Activated CD8-positive, alpha-beta memory T cell treated with anti-CD3 and anti-CD28 coated beads for 48 hours (primary cell): Measurements from ENCODE around the gene CATSPER3.

Experiments
- DNase-seq, 3 experiments: peaks; one replicate each; pipeline ENCODE4 v3.0.0-alpha.2; 2020; ENCODE audit warnings: low read depth in 2 of 3, low spot score in 2 of 3

Gene CATSPER3

GRCh38 chr5:134967607-134968006 is at the start of gene CATSPER3:
TSS of gene CATSPER3 (plus strand) at chr5:134967907. CDS start at chr5:134967992, 85 bp downstream.
- DNase-seq: no peak

- DNase-seq: no peak
Observed at GRCh38 chr5:134918861-134919260, 48.8 kb upstream of the CATSPER3 start.

GRCh38 chr5:134920848-134921575 is 46.7 kb upstream of the CATSPER3 start:
- no peak for DNase-seq

GRCh38 chr5:134932508-134932907 is 35.2 kb upstream of the CATSPER3 start:
- no peak for DNase-seq

- DNase-seq: no peak
Observed at GRCh38 chr5:134934202-134934601, 33.5 kb upstream of the CATSPER3 start.

- DNase-seq: no peak
Observed at GRCh38 chr5:134935711-134936602, 31.8 kb upstream of the CATSPER3 start.

- DNase-seq: no peak
Observed at GRCh38 chr5:134937526-134937925, 30.2 kb upstream of the CATSPER3 start.

GRCh38 chr5:134938030-134938429 is 29.7 kb upstream of the CATSPER3 start:
- no peak for DNase-seq

- no peak for DNase-seq
Observed at GRCh38 chr5:134939500-134939899, 28.2 kb upstream of the CATSPER3 start.

GRCh38 chr5:134943547-134943946 is 24.2 kb upstream of the CATSPER3 start:
- DNase-seq: no peak

GRCh38 chr5:134944630-134945029 is 23.1 kb upstream of the CATSPER3 start:
- no peak for DNase-seq

GRCh38 chr5:134945041-134945440 is 22.7 kb upstream of the CATSPER3 start:
- DNase-seq: no peak

GRCh38 chr5:134948911-134949310 is 18.8 kb upstream of the CATSPER3 start:
- DNase-seq: no peak

GRCh38 chr5:134949316-134949715 is 18.4 kb upstream of the CATSPER3 start:
- DNase-seq: no peak

- no peak for DNase-seq
Observed at GRCh38 chr5:134957920-134958608, 9.6 kb upstream of the CATSPER3 start.

- no peak for DNase-seq
Observed at GRCh38 chr5:134958755-134959154, 9.0 kb upstream of the CATSPER3 start.

GRCh38 chr5:134963098-134963497 is 4.6 kb upstream of the CATSPER3 start:
- DNase-seq: no peak

- DNase-seq: no peak
Observed at GRCh38 chr5:134964359-134965270, 3.1 kb upstream of the CATSPER3 start.

GRCh38 chr5:134965271-134965825 is 2.4 kb upstream of the CATSPER3 start:
- DNase-seq: no peak

GRCh38 chr5:134968055-134968454 is 348 bp downstream of the CATSPER3 start:
- DNase-seq: no peak
